ENCODE results near the gene RPRM.
"Not testable (repeated sequence)": the region's sequence is repeated elsewhere in the genome, so short reads cannot be mapped to it uniquely, and the experiment has no call there.

Gene RPRM

DNA sequence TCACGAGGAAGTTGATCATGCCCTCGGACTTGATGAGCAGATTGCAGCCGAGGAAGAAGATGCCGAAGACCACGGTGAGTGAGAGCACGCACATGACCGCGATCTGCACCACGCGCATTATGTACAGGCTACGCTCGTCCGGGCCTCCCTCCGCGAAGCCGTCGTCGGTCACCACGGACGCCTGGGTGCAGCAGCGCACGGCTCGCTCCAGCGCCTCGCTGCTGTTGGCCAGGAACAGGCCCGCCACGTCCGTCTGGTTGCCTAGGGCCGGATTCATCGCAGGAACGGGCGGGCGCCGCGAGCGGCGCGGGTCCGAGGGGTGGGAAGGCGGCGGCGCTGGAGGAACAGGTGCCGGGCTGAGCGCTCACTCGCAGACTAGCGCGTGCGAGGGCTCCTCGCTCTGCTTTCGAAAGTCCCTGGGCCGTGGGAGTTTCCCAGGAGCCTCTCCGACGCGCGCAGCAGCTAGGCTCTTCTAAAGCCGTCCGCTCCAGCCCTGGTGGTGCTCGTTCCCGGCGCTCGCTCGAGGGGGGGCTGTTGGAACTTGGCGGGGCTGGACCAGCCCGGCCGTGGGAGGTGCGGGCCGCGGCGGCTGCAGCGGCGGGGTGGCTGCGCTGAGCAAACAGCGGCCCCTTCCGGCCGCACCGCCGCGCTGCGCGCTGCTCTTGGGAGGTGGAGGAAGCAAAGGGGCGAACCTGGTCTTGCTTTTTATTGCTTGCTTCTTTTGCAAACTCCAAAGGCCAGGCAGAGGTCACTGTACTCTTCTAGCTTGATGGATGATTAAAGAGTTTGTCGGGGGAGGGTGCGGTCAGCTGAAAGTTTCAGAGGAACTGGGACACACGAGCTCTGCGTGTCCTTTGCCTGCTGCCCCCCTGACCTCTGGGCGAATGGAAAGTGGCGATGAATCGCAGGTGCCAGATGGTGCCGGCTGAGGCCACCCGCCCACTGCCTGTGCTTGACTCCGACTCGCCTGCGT is at the start of gene RPRM:
Gene RPRM (minus strand): TSS at position 474 of the 973 bp plus-strand sequence. CDS start 197 bp downstream, at position 277.
- peak; percentile 45 for DNase-seq

DNA sequence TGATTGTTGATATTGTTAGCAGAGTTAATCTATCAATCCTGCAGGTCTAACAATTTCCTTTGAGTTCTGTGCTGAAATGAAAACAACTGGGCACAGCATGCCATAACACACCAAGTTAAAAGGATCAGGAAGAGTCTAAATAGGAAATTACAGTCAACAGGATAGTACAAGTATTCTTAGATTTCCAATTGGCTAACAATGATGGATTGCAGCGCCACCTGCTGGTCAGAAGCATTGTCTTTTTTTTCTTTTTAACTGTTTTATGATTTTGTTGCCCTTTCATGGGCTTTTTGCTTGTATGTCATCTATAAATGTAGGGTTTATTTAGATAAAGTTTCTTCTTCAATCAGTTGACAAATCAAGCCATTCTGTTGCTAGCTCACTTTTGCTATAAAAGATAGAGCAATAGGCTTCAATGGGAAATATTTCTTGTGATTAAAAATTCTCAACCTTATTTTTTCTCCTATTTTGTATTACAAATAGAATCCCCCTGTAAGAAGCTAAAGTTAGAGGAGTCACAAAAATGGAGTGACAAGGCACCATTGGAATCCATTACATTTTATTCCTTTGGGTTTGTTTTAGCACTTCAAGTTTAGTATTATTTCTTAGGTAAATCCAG is 40.8 kb upstream of the RPRM start:
- DNase-seq = no peak

DNA sequence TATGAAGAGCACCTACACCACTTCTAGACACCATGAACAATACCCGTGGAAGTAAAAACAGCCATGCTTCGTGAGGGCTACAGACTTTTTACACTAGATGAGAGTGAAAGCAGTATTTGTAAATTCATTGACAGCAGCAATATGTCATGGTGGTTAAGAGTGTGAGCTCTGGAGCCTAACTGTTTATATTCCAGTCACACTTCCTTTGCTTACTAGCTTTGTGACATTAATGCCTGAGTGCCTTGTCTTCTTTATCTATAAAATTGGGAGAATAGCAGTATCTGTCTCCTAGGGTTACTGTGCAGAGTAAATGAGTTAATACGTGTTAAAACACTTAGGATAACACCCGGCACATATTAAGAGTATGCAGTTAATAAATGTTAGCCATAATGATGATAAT is 33.8 kb upstream of the RPRM start:
- no peak for DNase-seq

DNA sequence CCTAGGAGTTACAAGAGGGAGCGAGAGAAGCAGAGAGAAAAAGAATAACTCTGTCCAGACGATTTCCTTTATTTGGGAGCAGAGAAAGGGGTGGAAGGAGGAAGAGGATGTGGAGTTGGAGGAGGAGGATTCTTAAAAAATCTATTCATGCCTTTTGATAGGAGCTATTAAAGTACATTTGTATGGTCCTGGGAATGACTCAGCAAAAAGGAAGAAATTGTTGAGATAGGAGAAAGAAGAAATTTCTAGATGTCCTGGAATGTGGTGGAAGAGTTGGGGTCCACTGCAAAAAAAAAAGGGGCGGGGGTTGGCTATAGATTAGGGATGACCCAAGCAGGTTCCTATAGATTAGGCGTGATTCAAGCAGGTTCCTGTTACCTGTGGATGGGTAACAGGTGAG is 32.4 kb upstream of the RPRM start:
- no peak for DNase-seq

DNA sequence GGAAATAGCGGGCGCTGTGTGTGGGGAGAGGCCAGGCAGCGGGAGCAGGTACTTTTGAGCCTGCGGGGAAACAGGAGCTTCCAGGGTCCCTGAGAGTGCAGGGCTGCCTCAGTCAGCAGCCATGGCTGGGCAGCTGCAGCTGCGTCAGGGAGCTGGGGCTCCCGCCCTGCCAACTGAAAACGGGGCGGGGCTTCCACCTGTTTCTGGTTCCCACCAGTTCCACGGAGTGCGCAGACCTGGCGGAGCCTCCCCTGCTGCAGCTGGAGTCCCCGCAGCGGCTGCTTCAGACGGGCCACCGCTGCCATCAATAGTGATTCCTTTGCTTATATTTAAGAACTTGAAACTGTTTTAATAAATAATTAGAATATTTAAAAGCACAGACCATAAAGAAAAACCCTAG is 30.6 kb upstream of the RPRM start:
- DNase-seq = no peak

DNA sequence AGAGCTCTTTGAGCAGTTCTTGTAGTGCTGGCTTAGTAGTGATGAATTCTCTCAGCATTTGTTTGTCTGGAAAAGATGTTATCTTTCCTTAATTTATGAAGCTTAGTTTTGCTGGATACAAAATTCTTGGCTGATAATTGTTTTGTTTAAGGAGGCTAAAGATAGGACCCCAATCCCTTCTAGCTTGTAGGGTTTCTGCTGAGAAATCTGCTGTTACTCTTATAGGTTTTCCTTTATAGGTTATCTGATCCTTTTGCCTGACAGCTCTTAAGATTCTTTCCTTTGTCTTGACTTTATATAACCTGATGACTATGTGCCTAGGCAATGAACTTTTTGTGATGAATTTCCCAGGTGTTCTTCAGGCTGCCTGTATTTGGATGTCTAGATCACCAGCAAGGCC is 27.9 kb upstream of the RPRM start:
- not testable (repeated sequence) for DNase-seq

DNA sequence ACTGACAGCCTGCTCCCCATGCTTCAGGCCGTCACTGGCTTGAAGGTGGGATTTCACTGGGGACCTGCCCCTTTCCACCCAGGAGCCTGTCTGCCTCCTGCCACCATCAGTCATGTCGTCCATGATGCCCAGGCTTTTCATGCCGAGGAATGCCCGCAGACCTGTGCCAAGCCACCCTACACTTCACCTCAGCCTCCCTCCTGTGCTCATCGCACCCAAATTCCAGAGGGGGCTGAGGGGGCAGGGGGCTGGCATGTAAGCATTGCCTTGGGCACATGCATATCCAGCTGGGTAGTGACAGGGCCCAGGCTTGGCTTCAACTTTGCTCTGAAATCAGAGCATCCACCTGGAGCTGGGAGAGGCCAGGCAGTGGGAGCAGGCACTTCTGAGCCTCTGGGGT is 20.9 kb upstream of the RPRM start:
- no peak for DNase-seq

DNA sequence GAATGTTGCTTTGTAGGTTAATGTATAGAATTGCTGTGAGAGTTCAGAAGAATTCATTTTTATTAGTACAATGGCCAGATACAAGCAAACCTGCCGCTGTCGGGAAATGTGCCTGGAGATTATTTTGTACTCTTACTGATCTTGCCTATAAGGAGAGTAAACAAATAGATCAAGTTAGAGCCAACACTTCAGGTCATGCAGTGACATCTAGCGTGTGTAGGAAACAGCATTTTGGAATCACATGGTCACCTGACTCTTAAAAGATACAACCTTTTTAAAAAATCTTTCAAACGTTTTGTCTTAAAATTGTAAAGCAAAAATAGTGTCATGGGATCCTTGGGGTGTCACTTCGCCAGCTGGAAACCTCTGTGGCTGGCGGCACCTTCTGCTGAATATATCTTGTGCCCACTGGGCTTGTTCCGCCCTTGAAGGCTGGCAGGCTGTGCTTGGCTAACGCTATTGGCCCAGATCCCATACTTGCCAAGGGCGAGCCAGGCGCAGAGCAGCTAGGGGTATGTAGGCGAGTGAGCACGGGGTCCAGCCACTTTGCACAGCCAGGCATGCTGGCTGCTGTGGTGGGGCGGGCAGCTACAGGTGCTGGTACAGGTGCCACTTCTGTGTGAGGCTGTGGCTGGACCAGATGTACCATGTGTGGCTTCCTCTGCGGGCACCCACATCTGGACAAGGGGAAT is 19.5 kb upstream of the RPRM start:
- DNase-seq = no peak

DNA sequence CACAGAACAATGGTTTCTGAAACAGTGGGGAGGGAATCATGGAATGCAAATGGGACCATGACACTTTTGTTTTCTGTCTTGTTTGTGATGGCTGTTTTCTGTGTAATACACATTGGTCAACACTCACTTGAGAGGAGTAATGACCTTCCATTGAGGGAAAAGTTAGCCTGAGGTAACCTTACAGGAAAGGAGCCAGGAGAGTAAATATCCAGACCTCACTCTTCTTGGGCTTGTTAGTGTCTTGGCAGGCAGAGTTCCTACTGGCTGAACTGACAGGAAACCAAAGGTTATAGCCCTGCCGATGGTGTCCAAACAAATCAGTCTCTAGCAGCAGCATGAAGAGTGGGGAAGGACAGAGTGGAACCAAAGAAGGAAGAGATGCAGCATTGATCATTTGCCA is 17.2 kb upstream of the RPRM start:
- no peak for DNase-seq

DNA sequence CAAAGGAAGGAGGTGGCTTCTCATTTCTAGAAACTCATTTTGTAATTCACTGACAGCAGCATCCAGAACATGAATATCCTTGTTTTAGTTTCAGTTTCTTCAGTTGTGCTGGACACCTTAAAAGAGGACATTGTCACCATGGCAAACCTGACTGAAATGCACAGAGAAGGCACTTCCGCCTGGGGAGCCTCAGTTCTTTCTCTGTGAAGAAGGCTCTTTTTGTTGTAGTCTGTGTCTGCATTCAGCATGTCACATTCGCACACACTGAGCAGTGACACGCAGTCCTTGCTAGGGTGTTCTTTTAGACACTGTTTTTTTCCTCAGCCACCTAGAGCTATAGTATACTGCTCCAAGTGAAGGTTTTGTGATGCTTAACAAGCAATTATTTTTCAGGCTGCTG is 9.5 kb upstream of the RPRM start:
- no peak for DNase-seq

DNA sequence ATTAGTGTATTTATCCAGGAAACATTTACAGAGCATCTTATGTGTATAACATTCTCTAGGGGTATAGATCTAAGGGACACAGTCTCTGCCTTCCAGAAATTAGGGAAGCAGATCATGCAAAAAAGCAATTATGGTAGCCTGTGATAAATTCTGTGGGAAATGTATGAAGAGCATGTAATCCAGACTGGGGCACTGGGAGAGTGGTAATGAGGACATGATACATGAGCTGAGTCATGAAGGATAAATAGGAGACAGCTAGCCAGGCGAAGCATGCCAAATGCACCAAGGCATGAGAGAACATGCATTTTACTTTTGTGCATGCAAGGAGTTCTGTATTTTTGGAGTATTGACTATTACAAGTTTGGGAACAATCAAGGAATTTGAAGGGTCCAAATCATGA is 8.9 kb upstream of the RPRM start:
- no peak for DNase-seq

DNA sequence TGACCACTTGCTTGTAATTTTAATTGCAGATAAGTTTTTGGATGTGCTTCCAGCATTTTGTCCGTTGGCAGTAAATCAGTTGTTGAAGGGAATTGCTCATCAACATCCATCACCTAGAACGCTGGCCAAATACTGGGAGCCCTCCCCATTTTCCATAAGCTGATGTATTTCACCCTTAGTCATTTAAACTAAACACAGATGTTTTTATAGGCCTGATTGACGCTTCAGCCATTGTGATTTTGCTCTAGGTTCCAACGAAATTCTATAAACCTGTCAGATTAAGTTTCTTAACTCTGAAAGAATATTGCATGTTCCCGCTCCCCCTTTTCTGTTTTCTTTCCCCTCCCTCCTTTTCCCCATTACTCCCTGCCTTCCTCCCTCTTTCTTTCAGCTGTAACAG is 1.0 kb upstream of the RPRM start:
- no peak for DNase-seq

DNA sequence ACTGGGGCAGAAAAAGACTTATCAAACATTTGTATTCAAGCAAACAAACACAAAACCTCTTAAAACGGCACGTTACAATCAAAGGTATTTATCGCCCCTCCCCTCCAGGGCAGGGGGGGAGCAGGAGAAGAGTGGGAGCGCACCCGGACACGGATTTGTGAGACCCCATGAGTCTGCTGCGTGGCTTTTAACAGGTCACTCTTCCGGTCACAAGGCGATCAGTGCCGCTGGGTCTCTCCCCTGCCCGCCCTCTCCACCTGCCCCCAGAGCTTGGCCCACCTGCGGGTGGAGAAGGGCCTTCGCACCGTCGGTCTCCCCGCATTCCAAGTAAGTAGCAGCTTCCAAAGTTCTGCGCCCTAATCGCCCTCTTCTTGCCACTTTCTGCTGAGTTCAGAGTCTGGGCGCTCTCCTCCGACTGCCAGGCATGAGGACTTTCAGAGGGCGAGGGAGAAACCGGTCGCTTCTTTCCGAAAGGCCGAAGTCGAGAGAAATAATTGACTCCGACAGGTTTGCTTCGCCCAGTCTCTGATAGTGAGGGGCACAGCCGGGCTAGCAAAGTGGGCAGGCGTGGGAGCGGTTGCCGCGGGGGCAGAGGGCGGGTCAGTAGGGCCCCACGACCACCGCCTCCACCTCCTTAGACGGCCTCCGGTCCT is 800 bp downstream of the RPRM start:
- DNase-seq = no peak

DNA sequence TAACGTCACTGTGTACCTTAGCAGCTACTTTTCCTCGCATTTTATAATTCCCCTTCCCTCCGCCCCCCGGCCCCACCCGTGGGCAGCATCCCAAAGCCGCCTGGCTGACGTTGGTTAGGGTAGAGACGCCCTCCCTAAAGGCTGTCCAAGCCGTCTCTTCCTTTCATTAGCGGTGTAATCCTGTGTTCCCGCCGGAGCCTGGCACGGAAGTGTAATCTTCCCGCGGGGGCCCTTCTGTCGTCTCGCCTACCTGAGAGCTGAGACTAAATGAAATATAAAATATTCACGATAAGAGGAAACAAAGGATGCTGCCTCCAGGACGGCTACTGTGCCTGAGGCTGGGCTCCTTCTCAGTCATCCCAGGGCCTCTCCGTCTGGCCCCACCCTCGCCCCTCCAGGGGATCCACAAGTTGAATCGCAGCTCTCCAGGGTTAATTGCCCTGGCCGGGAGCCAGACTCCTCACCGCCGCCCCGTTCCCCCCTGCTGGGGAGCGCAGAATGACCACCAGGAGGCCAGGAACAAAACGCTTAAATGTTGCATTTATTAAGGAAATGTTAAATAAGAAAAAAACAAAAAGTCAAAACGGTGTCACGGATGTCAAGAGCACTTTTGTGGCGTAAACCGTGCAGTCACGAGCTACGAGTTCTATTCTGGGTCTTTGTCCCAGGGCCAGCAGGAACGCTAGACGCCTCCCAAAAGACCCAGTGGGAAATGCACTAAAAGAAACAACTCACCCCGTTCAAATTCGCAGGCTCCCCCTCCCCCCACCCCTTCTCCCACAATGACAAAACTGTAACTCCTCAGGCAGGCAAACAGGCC is 1.5 kb downstream of the RPRM start:
- no peak for DNase-seq

DNA sequence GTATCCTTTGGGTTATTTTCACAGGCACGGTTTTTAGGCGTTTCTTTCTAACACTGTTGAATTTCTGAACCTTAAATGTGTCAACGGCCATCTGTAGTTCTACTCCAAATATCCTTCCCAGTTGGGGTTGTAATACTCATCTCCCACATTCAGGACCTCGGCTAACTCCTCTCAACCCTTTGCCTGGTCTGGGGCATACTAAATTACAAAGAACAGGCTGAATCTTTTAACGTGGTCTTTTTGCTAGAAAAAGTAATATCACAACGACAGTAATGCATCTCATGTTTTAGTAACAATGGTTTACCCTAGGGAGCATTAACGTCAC is 2.1 kb downstream of the RPRM start:
- DNase-seq = no peak

DNA sequence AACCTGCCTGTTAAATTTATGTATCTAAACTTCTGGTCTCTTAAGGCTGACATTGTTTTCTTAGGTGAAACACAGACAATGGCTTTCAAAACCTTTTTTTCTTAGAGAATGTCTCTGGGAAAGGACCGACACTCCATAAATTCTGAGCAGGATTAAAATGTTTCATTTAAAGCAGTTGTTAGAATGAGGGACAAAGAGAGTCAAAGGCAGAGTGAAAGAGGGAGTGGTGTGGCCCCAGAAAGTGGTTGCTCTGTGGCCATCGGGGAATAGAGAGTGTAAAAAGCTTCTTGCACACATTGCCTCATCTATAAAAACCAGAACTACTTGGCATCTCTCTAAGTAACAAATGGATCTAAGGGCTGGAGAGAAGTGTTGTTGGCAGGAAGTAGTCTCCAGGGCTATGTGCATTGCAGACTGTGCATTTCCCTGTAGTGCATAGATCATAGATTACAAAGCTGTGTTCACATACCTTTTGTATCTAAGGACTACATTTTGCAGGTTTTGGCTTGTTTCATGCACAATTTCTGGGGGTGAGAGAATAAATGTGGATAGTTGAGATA is 3.6 kb downstream of the RPRM start:
- DNase-seq = no peak

DNA sequence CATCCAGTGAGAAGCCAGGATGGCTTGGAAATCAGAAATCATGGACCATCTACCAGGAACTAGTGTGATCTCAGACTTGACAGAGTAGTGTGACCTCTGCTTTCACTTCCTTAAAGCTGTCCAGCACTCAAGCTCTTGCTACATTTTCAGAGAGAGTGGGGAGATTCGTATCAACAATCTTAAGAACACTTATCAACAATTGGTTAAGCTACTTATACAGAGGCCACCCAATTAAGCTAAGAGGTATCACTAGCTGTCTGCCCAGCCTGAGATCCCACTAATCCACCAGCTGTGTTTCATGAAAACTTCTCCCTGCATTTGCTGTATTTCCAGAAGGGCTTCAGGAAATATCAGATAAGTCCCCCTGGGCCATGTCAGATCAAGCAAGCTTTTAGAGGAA is 4.2 kb downstream of the RPRM start:
- no peak for DNase-seq

DNA sequence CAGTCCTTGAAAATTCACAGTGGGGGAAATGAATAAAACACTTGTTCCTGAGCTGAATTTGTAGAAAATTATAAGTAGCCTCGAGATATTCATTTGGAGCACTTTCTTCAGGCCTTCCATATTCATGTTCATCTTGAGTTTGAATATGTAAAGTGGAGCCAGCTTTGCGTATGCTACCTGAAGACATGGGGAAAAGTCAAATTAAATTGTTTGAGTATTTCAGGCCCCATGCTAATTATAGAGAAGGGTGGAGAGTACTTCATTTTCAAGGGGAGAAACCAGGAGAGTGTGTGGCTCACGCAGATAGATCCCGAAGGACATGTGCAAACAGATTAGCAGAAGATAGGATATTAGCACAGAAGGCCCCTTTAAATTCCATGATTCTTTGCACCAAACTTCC is 7.7 kb downstream of the RPRM start:
- DNase-seq = no peak

DNA sequence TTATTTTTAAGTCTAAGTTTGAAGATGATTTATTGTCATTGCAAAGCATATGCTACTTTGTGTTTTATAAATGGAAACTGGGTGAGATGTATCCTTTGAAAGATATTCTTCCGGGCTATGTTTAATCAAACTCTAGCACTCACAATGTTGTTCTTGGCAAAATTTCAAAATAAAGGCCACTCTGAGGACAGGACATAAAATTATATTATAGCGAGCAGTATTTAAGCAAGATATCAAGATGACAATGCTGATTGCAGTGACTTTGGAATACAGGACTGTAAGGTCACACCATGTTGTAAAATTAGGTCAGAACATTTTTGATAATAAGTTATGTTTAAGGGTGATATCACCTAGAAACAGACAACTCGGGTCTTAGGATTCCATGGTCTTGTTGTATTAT is 14.2 kb downstream of the RPRM start:
- DNase-seq = no peak

DNA sequence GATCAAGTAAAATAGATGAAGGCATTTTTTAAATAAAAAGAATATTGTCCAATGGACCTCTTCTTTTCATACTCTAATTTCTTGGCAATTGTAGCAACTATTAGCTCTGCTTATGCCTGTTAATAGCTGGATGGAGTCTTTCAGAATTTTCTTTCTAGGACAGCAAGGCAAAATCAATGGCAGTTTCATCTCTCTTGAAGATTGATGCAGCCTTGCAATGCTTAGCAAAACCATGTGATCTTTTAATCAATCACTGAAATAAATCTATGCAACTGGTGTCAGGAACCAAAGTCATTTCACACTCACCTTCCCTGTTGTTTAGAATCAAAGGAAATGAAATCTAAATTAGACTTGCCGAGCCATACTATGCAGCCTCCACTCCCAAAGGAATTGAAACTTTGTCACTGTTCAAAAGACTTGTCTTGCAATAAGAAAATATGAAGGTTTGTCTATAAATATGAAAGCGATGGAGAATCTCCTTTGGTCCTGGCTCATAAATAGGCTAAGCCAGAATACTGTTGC is 16.2 kb downstream of the RPRM start:
- no peak for DNase-seq

DNA sequence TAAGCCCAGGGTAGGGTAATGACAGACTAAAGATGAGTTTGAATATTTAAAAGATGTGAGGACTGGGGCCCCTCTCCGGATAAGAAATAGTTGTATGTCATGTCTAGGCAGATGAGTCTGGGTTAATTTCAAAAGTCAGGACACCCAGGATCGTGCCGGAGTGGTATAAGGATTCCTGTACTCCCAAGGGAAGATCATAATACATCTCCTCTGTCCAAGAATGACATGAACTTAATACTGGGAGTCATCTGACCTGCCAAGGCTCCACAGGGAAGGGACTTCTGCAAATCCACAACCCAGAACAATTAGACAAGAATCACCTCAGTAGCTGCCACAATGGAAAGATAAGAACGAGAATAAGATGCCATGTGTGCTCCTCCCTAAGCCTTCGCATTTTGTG is 17.1 kb downstream of the RPRM start:
- DNase-seq = no peak

DNA sequence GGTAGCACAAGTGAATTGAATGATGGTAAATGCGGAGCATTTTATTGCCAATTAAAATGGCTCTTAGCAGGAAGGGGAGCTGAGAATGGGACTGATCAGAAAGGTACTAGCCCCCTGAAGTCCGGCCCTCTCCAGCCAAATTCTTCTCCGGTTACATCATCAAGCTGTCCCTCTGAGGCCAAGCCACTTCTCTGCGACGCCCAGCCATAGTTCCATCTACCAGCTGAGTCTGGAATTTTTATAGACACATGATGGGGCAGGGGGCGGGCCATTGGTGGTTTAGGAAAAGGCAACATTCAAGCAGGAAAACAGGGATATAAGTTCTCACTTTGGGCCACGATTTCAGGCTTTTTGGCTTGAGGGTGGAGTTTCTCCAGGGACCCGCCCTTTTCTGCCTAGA is 22.7 kb downstream of the RPRM start:
- DNase-seq = no peak

All from CD4-positive, alpha-beta T cell treated with Interleukin-15 for 1 hour (primary cell).